Smooth muscle cell (in vitro differentiated cells): ENCODE results near the gene DIPK1C. TPM values are rescaled to one million over a fixed set of nuclear protein-coding genes. Genes with fewer than 3 reads are reported as not detected.

Experiments used
- DNase-seq: peaks from one replicate; lab custom pipeline; 2025; ENCODE audit not compliant: unreplicated experiment; lab: John Stamatoyannopoulos, UW
- H2AFZ ChIP-seq: fragments of 200-600 bp; sonication (generic); 2 replicates; pipeline ENCODE4 v1.6.0; 2016; ENCODE audit warnings: antibody characterized with exemption, low read depth, mild to moderate bottlenecking
- H3F3A ChIP-seq: fragments of 200-600 bp; sonication (generic); 2 replicates; pipeline ENCODE4 v1.6.0; 2017; ENCODE audit warnings: antibody characterized with exemption, low read depth
- H3K27ac ChIP-seq: fragments of 200-600 bp; sonication (generic); 2 replicates; pipeline ENCODE4 v1.5.1; 2016; ENCODE audit warnings: low read depth, mild to moderate bottlenecking
- H3K27me3 ChIP-seq: fragments of 200-600 bp; sonication (generic); 2 replicates; pipeline ENCODE4 v1.6.1; 2016; ENCODE audit warnings: low read depth, mild to moderate bottlenecking
- H3K36me3 ChIP-seq: fragments of 200-600 bp; sonication (generic); 2 replicates; pipeline ENCODE4 v1.5.1; 2016; ENCODE audit warnings: low read depth
- H3K4me1 ChIP-seq: fragments of 200-600 bp; sonication (generic); 2 replicates; pipeline ENCODE4 v1.5.1; 2016; ENCODE audit warnings: low read depth
- H3K4me2 ChIP-seq: fragments of 200-600 bp; sonication (generic); 2 replicates; pipeline ENCODE4 v1.6.0; 2016; ENCODE audit warnings: mild to moderate bottlenecking
- H3K4me3 ChIP-seq: fragments of 200-600 bp; sonication (generic); 2 replicates; pipeline ENCODE4 v1.5.1; 2016; ENCODE audit warnings: mild to moderate bottlenecking
- H3K79me2 ChIP-seq: fragments of 200-600 bp; sonication (generic); 2 replicates; pipeline ENCODE4 v1.6.0; 2016; ENCODE audit warnings: low read depth, mild to moderate bottlenecking
- H3K9ac ChIP-seq: fragments of 200-600 bp; sonication (generic); 2 replicates; pipeline ENCODE4 v1.6.0; 2016; ENCODE audit warnings: low read depth
- H3K9me3 ChIP-seq: fragments of 200-600 bp; sonication (generic); replicated peaks from 2 replicates; pipeline ENCODE4 v1.5.1; 2016; ENCODE audit warnings: low read depth
- H4K20me1 ChIP-seq: fragments of 200-600 bp; sonication (generic); 2 replicates; pipeline ENCODE4 v1.6.0; 2016; ENCODE audit warnings: low read depth
- WGBS: methylation state at CpG from one replicate; pipeline ENCODE4 v1.1.7; 2016; ENCODE audit warnings: low lambda C conversion rate; 5-methylcytosine and 5-hydroxymethylcytosine counted together
- polyA plus RNA-seq: library from polyadenylated mRNA; unstranded; fragments of >200 nt; fragmentation: Nextera tagmentation; extraction: Ambion mirVana; gene quantifications from 2 replicates; pipeline ENCODE4 v1.2.1, GENCODE V29; 2016
- total RNA-seq: library from RNA; depleted of rRNA; stranded (reverse); fragments of >200 nt; gene quantifications from 2 replicates; pipeline ENCODE4 v1.2.3, GENCODE V29; 2014
- TF ChIP-seq, protein P1 (sequence below): fragments of 200-600 bp; sonication (generic); IDR thresholded peaks from 2 replicates; pipeline ENCODE4 v1.5.1; 2017; ENCODE audit warnings: borderline replicate concordance, mild to moderate bottlenecking, antibody characterized with exemption; ENCODE audit not compliant: insufficient read depth, poor library complexity, severe bottlenecking

The DIPK1C gene
- total and polyA plus RNA-seq, 2 experiments from 2014 or later: not detected

DNA sequence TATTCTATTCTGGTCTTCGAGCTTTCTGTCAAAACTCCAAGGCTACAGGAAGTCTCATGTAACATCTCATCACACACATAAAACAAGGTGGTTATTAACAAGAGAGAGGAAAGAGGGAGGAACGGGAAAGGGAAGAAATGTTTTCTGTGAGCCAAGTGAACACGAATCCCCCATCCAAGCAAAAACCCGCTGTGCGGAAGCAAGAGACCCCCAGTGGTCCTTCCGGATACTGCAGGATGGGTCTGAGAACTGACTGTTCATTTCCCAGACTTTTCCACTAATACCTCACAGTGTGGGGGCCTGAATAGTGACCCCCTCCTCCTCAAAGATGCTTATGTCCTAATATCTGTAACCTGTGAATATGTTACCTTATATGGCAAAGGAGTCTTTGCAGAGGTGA is 19.0 kb upstream of the DIPK1C start:
- TF ChIP-seq, protein P1, sequence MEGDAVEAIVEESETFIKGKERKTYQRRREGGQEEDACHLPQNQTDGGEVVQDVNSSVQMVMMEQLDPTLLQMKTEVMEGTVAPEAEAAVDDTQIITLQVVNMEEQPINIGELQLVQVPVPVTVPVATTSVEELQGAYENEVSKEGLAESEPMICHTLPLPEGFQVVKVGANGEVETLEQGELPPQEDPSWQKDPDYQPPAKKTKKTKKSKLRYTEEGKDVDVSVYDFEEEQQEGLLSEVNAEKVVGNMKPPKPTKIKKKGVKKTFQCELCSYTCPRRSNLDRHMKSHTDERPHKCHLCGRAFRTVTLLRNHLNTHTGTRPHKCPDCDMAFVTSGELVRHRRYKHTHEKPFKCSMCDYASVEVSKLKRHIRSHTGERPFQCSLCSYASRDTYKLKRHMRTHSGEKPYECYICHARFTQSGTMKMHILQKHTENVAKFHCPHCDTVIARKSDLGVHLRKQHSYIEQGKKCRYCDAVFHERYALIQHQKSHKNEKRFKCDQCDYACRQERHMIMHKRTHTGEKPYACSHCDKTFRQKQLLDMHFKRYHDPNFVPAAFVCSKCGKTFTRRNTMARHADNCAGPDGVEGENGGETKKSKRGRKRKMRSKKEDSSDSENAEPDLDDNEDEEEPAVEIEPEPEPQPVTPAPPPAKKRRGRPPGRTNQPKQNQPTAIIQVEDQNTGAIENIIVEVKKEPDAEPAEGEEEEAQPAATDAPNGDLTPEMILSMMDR: peak; percentile 46
- no peak for DNase-seq
- H3K9me3 ChIP-seq: no peaks in the 10 kb centered on the region

DNA sequence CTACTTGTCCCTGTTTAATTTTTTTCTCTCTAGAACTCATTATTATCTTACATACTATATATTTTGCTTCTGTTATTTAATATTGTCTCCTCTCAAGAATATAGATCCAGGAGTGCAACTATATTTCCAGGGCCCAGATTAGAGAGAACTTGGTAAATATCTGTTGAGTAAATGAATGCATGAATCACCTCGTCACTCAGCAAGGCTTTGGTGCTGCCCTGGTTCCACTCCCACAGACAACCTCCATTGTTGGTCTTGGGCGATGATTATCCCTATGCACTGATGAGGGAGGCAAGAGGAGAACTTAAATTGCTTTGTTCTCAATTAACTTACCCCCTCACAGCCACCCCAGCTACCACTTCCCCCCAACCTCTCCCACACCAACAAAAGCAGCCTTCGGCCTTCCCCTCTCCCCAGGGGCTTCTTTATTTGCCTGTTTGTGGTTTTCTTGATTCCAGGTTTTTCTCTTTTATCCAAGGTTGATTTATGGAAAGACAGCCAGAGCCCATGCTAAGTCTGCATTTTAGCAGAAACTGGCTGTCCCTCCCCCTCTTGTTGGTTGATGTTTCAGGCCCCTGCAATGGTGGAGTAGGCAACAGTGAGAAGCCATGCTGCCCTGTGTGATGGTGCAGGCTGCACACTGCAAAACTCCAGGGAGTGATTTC is 17.0 kb upstream of the DIPK1C start:
- no peak overlapping the region for H3K4me2 ChIP-seq
- no peaks in the 10 kb centered on the region for H3K4me1 ChIP-seq
- H3K9ac ChIP-seq: no peak overlapping the region
- no peaks in the 10 kb centered on the region for H3K27me3 ChIP-seq
- no peaks in the 10 kb centered on the region for H4K20me1 ChIP-seq
- peaks cover 7% of the 10 kb centered on the region for H3F3A ChIP-seq
- 94% methylated on average over 3 of the region's 3 CpGs for WGBS
- no peaks in the 10 kb centered on the region for H3K9me3 ChIP-seq
- DNase-seq: no peak
- no peaks in the 10 kb centered on the region for H3K79me2 ChIP-seq
- TF ChIP-seq, protein P1: no peak
- H3K36me3 ChIP-seq: no peaks in the 10 kb centered on the region
- no peak overlapping the region for H3K4me3 ChIP-seq
- H2AFZ ChIP-seq: no peak overlapping the region
- no peak overlapping the region for H3K27ac ChIP-seq

More for the DNA sequence above, 19.0 kb upstream of the DIPK1C start:
- Histone ChIP-seq H3K4me2 (no peak overlapping the region), H3K27me3 (no peaks in the 10 kb centered on the region), H3K27ac (no peak overlapping the region), H3K4me1 (no peaks in the 10 kb centered on the region), H3K36me3 (no peaks in the 10 kb centered on the region), H3K4me3 (no peak overlapping the region), H2AFZ (no peak overlapping the region), H3K9ac (no peak overlapping the region), H4K20me1 (no peaks in the 10 kb centered on the region), H3K79me2 (no peaks in the 10 kb centered on the region), H3F3A (peaks cover 7% of the 10 kb centered on the region)
- WGBS: 19% methylated on average over 6 of the region's 6 CpGs

DNA sequence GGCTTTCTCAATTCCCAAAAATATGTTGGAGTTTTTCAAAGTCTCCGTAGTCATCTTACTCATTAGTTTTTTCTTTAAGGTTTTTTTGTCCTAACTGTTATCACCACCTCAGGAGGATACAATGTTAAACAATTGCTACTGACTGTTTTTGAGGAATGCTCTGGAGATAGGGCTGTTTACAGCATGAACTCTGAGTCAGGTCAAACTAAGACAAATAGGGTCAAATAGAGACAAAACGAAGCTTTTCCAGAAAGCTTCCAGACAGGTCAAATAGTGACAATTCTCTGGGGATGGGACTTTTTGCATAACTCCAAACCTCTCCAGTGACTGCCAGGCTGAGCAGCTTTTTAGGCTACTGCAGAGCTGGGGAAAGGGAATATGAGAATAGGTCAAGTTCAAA is 15.2 kb upstream of the DIPK1C start:
- Histone ChIP-seq H3K4me1 (no peaks in the 10 kb centered on the region), H2AFZ (no peak overlapping the region), H3F3A (peaks cover 7% of the 10 kb centered on the region), H4K20me1 (no peaks in the 10 kb centered on the region), H3K27me3 (no peaks in the 10 kb centered on the region), H3K9me3 (no peaks in the 10 kb centered on the region), H3K79me2 (no peaks in the 10 kb centered on the region), H3K27ac (no peak overlapping the region), H3K4me2 (no peak overlapping the region), H3K36me3 (no peaks in the 10 kb centered on the region), H3K9ac (no peak overlapping the region), H3K4me3 (no peak overlapping the region)
- WGBS: 53% methylated on average over 2 of the region's 2 CpGs
- DNase-seq: no peak
- TF ChIP-seq, protein P1: no peak

DNA sequence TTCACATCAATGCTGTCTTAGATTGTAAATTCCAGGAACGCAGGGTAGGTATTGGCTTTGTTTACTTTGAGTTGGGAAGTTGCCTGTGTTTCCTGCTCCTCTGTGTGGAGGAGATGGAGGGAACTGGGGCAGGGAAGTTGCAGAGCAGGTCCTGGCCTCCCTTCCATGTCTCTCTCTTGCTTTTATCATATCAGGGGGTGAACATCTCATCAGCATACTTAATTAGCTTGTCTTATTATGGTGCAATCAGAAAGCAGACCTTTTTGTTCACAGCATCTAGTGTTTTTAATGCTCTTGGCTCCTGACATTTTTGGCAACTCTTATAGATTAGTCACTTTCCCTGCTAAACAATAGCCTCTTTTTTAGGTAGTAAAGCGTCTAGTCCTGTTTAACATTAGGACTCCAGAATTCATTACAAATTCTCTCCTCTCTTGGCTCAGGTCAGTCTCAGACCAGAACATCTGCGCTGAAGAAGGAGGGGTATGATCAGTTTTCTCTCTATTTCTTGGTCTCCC is 11.5 kb upstream of the DIPK1C start:
- TF ChIP-seq, protein P1: no peak
- Histone ChIP-seq H3K27ac (no peak overlapping the region), H3K27me3 (no peaks in the 10 kb centered on the region), H3K36me3 (no peaks in the 10 kb centered on the region), H3K4me2 (no peak overlapping the region), H4K20me1 (no peaks in the 10 kb centered on the region), H3K79me2 (no peaks in the 10 kb centered on the region), H3K4me1 (no peaks in the 10 kb centered on the region), H2AFZ (no peak overlapping the region), H3F3A (peaks cover 7% of the 10 kb centered on the region), H3K4me3 (no peak overlapping the region), H3K9ac (no peak overlapping the region), H3K9me3 (no peaks in the 10 kb centered on the region)
- DNase-seq: no peak
- WGBS: 66% methylated on average over 3 of the region's 3 CpGs
